HG02623 (cell line): ENCODE results near the gene XAB2.

Experiments
- ATAC-seq: cut with Tn5 transposase; IDR thresholded peaks from one replicate; pipeline ENCODE4 v1.9.1; 2021; ENCODE audit warnings: moderate library complexity; ENCODE audit not compliant: unreplicated experiment

The XAB2 gene

DNA sequence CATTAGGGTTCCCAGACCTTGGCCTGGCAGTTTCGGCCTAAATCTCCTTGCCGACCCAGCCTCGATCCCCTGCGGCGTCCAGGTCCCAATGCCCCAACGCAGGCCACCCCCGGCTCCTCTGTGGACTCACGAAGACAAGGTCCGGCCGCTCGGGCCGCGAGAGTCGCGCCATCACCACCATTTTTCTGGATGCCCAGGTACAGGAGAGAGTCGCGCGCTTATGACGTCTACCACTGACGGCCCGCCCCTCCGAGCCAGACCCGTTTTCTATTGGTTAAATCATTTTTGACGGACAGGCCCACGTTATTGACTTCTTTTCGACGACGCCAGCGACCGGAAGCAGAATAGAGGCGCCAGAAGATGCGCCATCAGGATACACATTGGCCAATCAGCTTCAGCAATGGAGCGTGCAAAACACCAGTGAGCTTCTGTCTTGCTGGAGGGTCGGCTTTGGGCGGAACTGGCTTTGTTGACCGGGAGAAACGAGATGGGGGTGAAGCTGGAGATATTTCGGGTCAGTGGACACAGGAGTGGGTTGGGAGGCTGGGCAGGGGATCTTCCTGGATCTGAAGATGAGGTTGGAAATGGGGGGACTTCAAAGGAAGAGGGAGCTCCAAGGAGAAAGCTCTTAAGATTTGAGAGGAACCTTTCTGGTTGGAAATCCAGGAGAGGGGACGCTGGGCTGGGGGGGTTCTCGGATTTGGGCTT lies at the start of gene XAB2, which contains the start of gene PET100:
TSS of gene XAB2 (minus strand) at position 199 of the 708 bp plus-strand sequence. CDS start at position 181, 18 bp downstream.
TSS of gene PET100 (plus strand) at position 447 of the 708 bp plus-strand sequence. CDS start at position 488, 41 bp downstream.
- peak; percentile 82 for ATAC-seq

DNA sequence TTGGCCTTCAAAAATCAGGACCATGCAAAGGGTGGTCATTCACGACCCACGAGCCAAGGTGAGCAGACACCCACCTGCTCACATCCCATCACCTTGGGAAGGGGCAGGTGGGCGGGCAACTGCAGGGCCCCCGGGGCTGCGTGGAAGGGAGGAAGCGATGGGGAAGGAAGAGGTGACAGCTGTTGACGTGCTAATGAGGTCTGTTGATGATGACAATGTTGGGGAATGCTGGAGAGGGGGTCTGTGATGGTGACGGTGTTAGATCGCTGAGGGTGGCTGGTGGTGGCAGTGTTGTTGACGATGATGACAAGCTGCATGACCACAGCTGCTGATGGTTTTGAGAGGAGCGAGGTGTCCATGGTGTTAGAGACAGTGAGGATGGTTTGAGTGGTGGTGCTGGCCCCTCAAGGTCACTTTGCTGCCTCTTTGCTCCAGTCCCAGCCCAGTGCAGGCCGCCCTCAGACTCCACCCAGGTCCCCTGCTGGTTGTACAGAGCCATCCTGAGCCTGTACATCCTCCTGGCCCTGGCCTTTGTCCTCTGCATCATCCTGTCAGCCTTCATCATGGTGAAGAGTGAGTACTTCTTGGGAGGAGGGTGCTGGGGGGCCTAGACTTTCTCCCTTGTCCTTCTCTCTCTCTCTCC lies 48.4 kb upstream of the XAB2 start:
- ATAC-seq = no peak

DNA sequence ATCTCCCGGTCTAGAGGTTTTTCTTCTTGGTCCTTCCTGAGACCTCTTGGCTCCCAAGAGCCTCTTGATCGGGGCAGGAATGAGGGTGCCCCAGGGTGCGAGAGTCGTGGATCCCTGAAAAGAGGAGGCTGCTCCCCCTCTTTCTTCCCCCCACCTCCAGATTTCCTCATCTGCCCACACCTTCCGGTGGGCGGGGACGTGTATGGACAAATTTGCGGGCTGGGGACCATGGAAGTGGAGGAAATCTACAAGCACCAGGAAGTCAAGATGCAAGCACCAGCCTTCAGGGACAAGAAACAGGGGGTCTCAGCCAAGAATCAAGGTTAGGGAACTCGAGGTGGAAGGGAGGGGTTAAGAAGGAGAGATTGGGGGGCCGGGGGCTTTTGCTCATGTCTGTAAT lies 47.5 kb upstream of the XAB2 start, which contains the start of gene MCEMP1:
TSS of gene MCEMP1 (plus strand) at position 237 of the 400 bp plus-strand sequence. CDS start at position 268, 31 bp downstream.
- ATAC-seq = no peak

DNA sequence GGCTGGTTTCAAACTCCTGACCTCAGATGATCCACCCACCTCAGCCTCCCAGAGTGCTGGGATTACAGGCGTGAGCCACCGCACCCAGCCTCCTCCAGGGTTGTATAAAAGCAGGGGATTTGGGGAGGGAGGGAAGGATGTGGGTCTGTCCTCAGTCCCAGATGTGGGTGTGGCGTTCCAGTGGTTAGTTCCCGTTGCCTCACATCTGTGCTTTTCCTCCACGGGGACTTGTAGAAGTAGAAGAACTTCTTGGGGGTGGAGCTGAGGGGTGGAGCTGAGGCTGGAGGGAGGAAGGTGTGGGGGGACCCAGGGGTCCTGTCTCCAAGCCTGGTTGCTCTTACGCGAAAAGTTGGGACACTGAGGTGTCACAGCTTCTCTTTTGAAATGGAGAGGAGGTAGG lies 47.0 kb upstream of the XAB2 start:
- ATAC-seq = no peak

DNA sequence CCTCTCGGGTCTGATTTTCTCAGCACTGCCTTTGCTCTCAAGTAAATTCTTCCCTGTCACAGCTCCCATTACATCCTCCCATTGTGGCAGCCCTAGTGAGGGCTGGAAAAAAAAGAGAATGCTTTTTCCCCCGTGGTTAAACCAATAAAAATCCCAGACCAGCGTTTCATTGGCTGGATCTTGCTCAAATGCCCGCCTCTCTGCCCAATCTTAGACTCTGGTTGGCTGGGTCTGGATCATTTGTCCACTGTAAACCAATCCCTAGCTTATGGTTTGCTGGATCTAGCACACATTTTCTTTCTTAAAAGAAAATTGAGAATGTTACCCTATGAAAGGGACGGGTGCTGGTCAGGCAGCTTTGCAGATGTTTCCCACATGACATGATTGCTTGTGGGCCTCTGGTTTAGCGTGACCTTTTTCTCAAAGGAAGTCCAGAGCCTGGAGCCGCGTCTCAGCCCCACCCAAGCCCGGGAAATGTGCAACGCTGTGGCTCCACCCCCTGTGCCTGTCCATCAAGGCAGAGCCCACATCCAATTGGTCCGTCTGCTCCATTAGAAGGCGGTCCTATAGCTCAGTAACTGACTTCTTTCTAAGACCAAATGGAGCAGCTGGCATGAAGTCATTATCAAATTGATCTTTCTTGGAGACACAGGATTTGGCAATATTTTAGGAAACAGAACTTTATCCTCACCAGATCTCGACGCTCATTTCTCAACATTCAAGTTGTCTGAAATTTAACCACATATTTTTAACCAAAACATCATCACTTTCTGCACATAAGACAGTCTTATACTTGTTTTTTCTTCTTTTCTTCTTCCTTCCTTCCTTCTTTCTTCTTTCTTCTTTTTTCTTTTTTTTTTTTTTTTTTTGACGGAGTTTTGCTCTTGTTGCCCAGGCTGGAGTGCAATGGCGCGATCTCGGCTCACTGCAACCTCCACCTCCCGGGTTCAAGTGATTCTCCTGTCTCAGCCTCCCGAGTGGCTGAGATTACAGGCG lies 45.0 kb upstream of the XAB2 start:
- ATAC-seq = no peak

DNA sequence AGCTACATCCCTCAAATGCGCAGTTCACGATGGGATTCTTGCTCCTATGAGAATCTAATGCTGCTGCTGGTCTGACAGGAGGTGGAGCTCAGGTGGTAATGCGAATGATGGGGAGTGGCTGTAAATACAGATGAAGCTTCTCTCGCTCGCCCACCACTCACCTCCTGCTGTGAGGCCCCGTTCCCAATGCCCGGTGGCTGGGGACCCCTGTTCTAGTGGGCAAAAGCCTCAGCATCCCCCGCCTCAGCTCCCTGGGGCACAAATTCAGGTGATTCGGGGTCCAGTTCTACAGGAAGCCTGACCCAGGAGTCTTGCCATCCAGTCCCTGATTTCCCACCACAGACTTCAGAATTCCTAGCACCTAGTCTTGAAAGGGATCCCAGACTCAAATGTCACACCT lies 43.2 kb upstream of the XAB2 start:
- ATAC-seq = no peak

DNA sequence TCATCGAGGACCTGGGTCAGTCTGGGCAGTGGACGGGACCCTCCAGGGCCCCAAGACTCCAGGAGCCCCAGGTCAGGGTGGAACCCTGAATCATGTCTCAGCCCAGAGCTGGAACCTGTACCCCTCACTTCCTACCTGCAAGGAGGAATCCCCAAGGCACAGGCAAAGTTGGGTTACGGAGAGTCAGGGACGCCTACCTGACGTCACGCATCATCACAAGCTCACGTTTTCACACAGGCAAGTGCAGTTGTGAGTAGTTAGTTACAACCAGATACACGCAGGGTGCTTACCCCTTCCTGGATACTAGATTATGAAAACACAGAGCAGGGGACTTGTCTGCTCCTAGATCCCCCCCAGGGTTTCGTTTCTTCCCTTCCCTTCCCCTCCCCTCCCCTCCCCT lies 41.4 kb upstream of the XAB2 start:
- ATAC-seq = no peak

DNA sequence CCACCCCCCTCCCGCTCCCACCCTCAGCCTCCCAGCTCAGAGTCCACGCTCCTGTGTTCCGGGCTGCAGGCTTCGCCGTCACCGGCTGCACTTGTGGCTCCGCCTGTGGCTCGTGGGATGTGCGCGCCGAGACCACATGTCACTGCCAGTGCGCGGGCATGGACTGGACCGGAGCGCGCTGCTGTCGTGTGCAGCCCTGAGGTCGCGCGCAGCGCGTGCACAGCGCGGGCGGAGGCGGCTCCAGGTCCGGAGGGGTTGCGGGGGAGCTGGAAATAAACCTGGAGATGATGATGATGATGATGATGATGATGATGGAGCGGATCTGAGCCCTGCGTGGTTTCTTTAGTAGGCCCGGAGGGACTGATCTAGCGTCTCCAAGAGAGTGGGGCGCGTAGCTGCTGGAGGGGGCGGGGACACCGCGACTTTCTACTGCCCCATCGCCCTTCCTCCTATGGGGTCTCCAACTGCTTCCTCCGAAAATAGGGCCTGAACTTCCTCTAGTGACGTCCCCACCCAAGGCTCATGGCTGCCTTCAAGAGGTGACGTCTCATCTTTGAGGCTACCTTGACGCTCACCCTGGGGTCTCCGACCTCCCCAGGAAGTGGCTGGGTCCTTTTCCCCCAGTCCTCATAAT lies 40.9 kb upstream of the XAB2 start:
- ATAC-seq = no peak

DNA sequence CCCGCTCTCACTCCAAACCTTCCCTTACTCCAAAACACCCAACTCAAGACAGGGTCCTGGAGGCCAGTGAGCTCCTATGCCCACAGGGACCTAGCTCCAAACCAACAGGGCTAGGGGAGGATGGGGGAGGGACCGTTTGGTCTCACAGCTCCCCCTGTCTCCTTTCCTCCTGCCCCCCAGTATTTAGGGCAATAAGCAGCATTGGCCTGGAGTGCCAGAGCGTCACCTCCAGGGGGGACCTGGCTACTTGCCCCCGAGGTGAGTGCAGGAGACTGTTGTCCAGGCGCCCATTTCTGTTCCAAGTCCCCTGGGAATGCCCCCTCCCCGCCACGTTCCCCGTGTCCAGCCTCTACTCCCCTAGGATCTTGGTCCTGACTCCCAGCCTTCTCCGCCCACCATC lies 40.3 kb upstream of the XAB2 start:
- ATAC-seq = no peak

DNA sequence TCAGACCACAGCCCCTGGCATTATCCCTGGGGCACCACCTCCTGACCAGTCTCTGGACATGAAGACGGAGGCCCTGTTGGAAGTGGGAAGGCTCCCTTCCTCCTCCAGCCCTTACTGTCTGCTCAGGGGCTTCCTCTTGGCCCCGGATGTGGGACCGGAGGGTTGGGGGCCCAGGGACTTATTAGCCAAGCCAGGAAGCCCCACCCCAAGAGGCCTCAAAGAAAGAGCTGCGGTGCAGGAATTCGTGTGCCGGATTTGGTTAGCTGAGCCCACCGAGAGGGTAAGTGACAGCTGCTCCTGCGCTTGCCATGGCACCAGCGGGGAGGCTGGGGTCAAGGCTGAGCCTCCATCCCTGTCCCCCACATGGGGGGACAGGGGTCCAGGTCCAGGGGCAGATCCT lies 39.5 kb upstream of the XAB2 start, which contains the start of gene RETN:
TSS of gene RETN (plus strand) at position 208 of the 400 bp plus-strand sequence. CDS start 278 bp downstream, outside the sequence.
- ATAC-seq = no peak

DNA sequence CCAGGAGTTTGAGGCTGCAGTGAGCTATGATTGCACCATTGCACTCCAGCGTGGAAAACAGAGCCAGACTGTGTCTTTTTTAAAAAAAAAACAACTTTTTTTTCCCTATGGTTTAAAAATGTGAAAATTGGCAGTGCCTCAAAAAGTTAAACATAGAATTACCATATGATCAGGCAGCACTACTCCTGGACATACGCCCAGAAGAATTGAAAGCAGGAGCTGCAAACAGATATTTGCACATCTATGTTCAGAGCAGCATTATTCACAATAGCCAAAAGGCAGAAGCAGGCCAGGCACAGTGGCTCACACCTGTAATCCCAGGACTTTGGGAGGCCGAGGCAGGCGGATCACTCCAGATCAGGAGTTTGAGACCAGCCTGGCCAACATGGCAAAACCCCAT lies 35.7 kb upstream of the XAB2 start:
- ATAC-seq = no peak

DNA sequence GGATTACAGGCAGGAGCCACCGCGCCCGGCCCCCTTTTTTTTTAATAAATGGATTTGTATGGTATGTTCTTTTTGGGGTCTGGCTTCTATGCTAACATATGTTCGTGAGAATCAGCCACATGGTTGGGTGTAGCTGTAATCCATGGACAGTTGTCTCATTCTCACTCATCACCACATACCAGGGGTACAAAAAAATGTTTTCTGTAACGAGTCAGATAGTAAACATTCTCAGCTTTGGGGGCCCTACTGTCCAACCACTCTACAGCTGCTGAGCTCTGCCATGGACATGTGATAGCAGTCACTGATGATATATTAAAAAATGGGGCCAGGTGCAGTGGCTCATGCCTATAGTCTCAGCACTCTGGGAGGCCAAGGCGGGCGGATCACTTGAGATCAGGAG lies 34.4 kb upstream of the XAB2 start:
- ATAC-seq = no peak

DNA sequence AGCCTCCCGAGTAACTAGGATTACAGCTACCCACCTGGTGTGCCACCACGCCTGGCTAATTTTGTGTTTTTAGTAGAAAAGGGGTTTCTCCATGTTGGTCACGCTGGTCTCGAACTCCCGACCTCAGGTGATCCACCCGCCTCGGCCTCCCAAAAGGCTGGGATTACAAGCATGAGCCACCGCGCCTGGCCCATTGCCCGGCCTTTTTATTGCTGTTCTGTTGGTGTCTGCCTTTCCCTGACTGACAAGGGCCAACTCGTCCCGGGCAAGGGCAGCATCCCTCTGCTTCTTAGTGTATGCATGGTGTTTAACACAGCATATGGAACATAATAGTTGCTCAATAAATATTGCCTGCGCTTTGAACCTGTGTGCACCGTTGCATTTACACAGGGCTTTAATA lies 33.3 kb upstream of the XAB2 start:
- ATAC-seq = no peak

DNA sequence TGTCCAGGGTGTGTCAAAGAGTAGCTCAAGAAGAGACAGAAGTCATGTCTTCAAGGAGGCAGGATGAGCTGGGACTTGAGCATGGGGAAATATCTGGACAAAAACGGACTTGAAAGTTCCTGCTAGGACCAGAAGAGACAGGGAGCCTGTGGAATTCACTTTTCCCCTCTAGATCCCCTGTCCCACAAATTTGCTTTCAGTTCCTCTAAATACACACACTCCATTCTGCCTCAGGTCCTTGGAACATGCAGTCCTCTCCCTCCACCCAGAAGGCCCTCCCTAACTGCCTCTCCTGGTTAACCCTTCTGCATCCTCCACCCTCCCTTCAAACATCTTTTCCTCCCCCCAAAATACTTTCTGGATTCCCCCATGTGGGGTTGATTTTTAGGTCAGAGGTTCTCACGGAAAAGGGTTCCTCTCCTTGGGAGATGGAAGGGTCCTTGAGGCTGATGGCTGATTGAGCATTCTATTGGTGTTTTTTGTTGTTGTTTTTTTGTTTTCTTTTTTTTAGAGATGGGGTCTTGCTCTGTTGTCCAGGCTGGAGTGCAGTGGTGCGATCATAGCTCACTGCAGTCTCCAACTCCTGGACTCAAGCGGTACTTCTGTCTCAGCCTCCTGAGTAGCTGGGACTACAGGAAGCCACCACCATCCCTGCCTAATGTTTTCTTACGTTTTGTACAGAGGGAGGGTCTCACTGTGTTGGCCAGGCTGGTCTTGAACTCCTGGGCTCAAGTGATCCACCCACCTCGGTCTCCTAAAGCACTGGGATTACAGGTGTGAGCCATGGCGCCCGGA lies 32.6 kb upstream of the XAB2 start:
- ATAC-seq = no peak

DNA sequence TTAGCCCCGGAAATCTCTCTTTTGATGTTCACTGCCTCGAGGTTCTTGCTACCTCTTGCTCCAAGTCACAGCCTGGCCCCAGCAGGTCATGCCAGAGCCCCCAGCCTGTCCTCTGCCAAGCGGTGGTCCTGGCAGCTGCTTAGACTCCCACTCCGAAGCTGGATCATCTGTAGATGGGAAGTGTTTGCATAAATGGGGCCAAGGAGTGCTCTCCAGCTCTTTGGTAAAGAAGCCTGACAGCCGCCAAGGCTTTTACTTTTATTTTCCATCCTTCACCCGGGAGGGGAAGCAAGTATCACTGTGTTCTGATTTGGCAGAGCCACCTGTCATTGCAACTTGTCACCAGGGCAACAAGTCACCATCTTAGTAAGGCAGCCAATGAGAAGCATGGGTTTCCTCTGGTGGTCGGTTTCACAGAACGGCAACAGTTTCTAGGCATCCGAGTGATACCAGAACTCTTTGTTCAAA lies 28.9 kb upstream of the XAB2 start:
- no peak for ATAC-seq

DNA sequence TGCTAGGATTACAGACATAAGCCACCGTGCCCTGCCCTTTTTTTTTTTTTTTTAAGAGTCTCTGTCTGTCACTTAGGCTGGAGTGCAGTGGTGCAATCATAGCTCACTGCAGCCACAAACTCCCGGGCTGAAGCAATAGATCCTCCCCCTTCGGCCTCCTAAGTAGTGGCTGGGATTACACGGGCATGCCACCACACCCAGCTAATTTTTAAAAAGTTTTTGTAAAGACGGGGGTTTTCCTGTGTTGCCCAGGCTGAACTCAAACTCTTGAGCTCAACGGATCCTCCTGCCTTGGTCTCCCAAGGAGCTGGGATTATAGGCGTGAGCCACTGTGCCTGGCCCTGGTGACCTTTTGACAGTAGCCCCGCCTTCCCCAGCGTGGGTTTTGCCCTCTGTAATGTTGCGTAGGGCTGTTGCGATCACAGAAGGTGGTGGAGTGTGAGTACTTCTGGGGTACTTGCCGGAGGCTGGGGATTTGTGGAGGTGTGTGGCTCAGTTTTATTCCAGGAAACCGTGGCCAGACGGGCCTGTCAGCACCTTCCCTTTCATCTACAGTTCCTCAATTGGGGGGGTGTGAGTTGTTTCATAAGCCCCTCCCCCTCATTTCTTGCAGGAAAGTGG lies 27.9 kb upstream of the XAB2 start:
- no peak for ATAC-seq

DNA sequence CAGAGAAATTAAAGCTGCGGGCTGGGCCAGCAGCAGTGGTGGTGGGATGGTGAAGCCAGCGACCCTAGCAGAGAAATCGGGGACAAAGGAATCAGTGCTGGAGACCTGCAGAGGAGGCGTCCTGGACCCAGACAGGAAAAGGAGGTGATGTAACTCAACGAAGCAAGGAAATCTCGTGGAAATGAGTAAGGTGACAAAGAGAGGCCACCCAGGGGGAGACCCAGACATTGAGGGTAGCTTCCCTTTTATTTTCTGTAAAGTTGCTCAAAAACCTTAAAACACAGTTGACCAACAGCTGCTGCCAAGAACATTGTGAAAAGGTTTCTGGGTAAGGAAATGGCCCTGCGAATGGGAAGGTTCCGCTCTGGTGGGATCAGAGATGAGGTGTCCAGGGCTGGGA lies 26.2 kb upstream of the XAB2 start:
- no peak for ATAC-seq

DNA sequence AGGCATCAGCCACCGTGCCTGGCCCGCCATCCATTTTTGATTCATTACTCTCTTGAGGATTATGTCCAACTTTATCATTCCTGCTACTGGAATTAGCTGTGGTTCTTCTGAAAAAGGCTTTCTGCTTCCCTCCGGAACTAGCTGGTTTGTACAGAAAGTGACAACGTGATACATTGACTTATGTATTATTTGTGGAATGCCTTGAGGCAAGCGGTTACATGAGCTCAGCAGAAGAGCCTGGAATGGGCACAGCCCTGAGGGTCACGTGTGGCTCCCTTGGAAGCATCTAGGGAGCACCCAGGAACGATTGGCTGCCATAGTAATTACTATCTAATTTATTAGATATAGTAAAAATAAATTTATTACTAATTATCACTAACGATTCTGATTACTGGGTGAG lies 25.1 kb upstream of the XAB2 start:
- ATAC-seq = no peak

DNA sequence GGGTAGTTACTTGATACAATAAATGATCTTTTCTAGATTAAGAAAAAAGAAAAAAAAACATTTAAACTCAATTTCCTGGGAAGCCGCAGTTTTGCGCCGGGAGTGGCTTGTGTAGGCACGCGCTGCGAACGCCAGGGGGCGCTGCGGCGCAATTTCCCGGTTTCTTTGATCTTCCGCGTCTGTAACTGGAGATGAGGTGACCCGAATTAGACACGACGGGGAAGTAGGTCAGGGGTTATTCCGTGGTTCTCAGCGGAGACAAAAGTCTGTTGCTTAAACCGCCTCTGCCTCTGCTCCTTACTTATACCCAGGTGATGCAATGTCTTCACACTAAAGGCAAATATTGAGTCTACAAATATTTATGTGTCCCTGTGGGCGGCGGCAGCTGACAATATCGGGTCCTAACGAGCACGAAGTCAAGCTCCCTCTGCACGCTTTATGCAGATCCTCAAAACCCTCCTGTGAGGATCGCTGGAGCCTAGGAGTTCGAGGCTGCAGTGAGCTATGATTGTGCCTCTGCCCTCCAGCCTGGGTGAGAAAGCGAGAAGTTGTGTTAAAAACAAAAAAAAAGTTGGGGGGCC lies 22.8 kb upstream of the XAB2 start:
- no peak for ATAC-seq
